Right lung (tissue), 5 donors: ENCODE measurements around the gene TNK1. TPM values are rescaled to one million over a fixed set of nuclear protein-coding genes. Genes with fewer than 3 reads are reported as not detected.
A peak's percentile ranks its signal among the peaks of the same experiment; 100 is the strongest.
"Not testable (repeated sequence)": the region's sequence is repeated elsewhere in the genome, so short reads cannot be mapped to it uniquely, and the experiment has no call there.

ENCODE experiments used
- DNase-seq, 2 donors: peaks; one replicate each; pipeline ENCODE4 v3.0.0-alpha.2; 2013
- polyA plus RNA-seq, 5 donors: library from polyadenylated mRNA; unstranded; fragments of 120-200 nt; gene quantifications; one replicate each; pipeline versions ENCODE4 v1.2.1 to v1.2.3, GENCODE V29; 2013; ENCODE audit warnings: inconsistent platforms in 1 of 5, low replicate concordance in 1 of 5; ENCODE audit not compliant: insufficient read length in 5 of 5, insufficient read depth in 1 of 5

The TNK1 gene
- polyA plus RNA-seq, 5 donors: 5.1 to 6.8 (median 6.7) TPM

GRCh38 chr17:7354262-7354843, 26.5 kb upstream of the TNK1 start:
- no peak for DNase-seq

- peak in 1 of 2 donors; percentile 34 for DNase-seq
Observed at GRCh38 chr17:7355053-7355452, 25.8 kb upstream of the TNK1 start, which contains the start of gene TMEM95. Gene TMEM95 (plus strand): TSS chr17:7355156. CDS start chr17:7355205, 49 bp downstream.

GRCh38 chr17:7355573-7355972, 25.3 kb upstream of the TNK1 start:
- DNase-seq: no peak

GRCh38 chr17:7356072-7356549, 24.8 kb upstream of the TNK1 start:
- DNase-seq: peak; percentile 44 to 59

- no peak for DNase-seq
Observed at GRCh38 chr17:7356756-7357155, 24.1 kb upstream of the TNK1 start.

- DNase-seq: no peak
Observed at GRCh38 chr17:7357381-7357780, 23.5 kb upstream of the TNK1 start.

GRCh38 chr17:7361906-7362305, 19.0 kb upstream of the TNK1 start:
- no peak for DNase-seq

GRCh38 chr17:7363311-7363710, 17.6 kb upstream of the TNK1 start:
- DNase-seq: no peak

- not testable (repeated sequence) for DNase-seq
Observed at GRCh38 chr17:7365963-7366362, 14.9 kb upstream of the TNK1 start.

GRCh38 chr17:7367083-7367482, 13.8 kb upstream of the TNK1 start:
- no peak for DNase-seq

GRCh38 chr17:7367918-7368598, 12.8 kb upstream of the TNK1 start:
- DNase-seq: no peak

- DNase-seq: not testable (repeated sequence)
Observed at GRCh38 chr17:7368599-7368994, 12.3 kb upstream of the TNK1 start.

- DNase-seq: no peak
Observed at GRCh38 chr17:7369825-7370224, 11.1 kb upstream of the TNK1 start.

- no peak for DNase-seq
Observed at GRCh38 chr17:7370853-7371252, 10.0 kb upstream of the TNK1 start.

- DNase-seq: no peak
Observed at GRCh38 chr17:7374353-7374752, 6.5 kb upstream of the TNK1 start.

- no peak for DNase-seq
Observed at GRCh38 chr17:7379134-7379533, 1.8 kb upstream of the TNK1 start.

- peak; percentile 55 to 65 for DNase-seq
Observed at GRCh38 chr17:7380321-7380720, 568 bp upstream of the TNK1 start.

- DNase-seq: no peak
Observed at GRCh38 chr17:7382901-7383300, 2.0 kb downstream of the TNK1 start.

- no peak for DNase-seq
Observed at GRCh38 chr17:7383371-7383741, 2.5 kb downstream of the TNK1 start.

GRCh38 chr17:7383742-7384488, 3.0 kb downstream of the TNK1 start:
- peak in 1 of 2 donors; percentile 59 for DNase-seq

GRCh38 chr17:7384489-7385081, 3.7 kb downstream of the TNK1 start:
- DNase-seq: no peak

- DNase-seq: no peak
Observed at GRCh38 chr17:7388856-7389255, 8.0 kb downstream of the TNK1 start.
